Neural progenitor cell (in vitro differentiated cells): Measurements from ENCODE around the gene ARL2.

Experiments used
- CTCF ChIP-seq: fragments of 200-600 bp; sonication (generic); IDR thresholded peaks from 2 replicates; pipeline ENCODE4 v1.5.1; 2017; ENCODE audit warnings: antibody characterized with exemption, mild to moderate bottlenecking
- EZH2phosphoT487 ChIP-seq: fragments of 200-600 bp; sonication (generic); IDR thresholded peaks from 2 replicates; pipeline ENCODE4 v1.6.1; 2017; ENCODE audit warnings: antibody characterized with exemption

GRCh38 chr11:65043881-65044501 is 30.0 kb downstream of the ARL2 start:
- TF ChIP-seq CTCF (no peak), EZH2phosphoT487 (no peak)
